ENCODE measurements around the gene PAFAH1B1. TPM values are rescaled to one million over a fixed set of nuclear protein-coding genes. Genes with fewer than 3 reads are reported as not detected.

The PAFAH1B1 gene
- total and polyA plus RNA-seq, 7 donors, result 35.4 to 139 (median 97.6) TPM

DNA sequence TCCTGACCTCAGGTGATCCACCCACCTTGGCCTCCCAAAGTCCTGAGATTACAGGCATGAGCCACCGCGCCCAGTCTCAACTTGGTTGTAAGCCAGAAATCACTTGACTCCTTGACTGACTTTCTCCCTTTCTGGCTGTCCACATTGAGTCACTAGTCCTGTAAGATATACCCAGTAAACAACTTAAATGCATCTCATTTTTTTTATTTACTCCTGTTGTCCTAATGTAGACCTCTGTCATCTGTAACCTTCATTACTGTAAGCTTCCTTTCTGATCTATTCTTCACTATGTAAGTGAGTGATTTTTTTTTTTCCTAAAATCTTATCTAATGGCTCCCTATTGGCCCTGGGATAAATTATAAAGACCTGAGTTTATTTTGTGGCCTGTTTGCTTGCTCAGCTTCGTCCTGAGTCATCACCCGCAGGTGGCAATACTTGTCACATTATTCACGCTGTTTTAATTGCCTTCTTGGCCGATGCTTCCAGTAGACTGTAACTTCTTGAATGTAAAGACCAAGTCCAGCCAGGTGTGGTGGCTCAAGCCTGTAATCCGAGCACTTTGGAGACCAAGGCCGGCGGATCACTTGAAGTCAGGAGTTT lies 41.0 kb downstream of the PAFAH1B1 start:
- intact Hi-C loops (cut with DNase I), result no loop called here
- H3K4me3 ChIP-seq, result no peak overlapping the region
- H3K4me1 ChIP-seq, result peaks cover 0 to 66% (median 42%) of the 10 kb centered on the region in 4 donors
- H3K27ac ChIP-seq, result no peak overlapping the region
- DNase-seq, result no peak
- H3K9me3 ChIP-seq, result no peaks in the 10 kb centered on the region
- no peaks in the 10 kb centered on the region for H3K27me3 ChIP-seq
- WGBS, 2 donors, result 32 to 71% methylated on average over 9 of the region's 9 CpGs
- peaks cover 0 to 13% (median 11%) of the 10 kb centered on the region in 4 donors for H3K36me3 ChIP-seq
- TF ChIP-seq POLR2A (IDR thresholded peaks at IDR 0.05) (no peak), CTCF (IDR thresholded peaks at IDR 0.05) (no peak), POLR2AphosphoS5 (IDR thresholded peaks at IDR 0.05) (no peak), EP300 (IDR thresholded peaks at IDR 0.05) (no peak)

DNA sequence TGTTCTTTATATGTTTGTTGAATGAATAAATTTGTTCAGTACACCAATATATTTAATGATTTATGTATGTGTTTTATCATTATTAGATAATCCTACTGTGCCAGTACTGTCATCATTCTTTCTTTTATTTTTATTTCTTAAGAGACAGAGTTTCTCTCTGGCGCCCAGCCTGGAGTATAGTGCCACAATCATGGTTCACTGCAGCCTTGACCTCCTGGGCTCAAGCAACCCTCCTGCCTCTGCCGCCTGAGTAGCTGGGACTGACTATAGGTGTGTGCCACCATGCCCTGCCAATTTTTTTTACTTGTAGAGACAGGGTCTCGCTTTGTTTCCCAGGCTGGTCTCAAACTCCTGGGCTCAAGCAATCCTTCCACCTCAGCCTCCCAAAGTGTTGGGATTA lies 41.8 kb downstream of the PAFAH1B1 start:
- WGBS, 2 donors, result 80 to 94% methylated on average over 3 of the region's 3 CpGs
- peaks cover 0 to 62% (median 39%) of the 10 kb centered on the region in 4 donors for H3K4me1 ChIP-seq
- H3K9me3 ChIP-seq, result no peaks in the 10 kb centered on the region
- TF ChIP-seq POLR2A (IDR thresholded peaks at IDR 0.05) (no peak), POLR2AphosphoS5 (IDR thresholded peaks at IDR 0.05) (no peak), CTCF (IDR thresholded peaks at IDR 0.05) (no peak), EP300 (IDR thresholded peaks at IDR 0.05) (no peak)
- intact Hi-C loops (cut with DNase I), result no loop called here
- H3K27me3 ChIP-seq, result no peaks in the 10 kb centered on the region
- H3K4me3 ChIP-seq, result no peak overlapping the region
- peaks cover 0 to 19% (median 11%) of the 10 kb centered on the region in 4 donors for H3K36me3 ChIP-seq
- DNase-seq, result no peak
- no peak overlapping the region for H3K27ac ChIP-seq

- no peak overlapping the region for H3K4me3 ChIP-seq
- H3K4me1 ChIP-seq, result peaks cover 0 to 61% (median 35%) of the 10 kb centered on the region in 4 donors
- H3K27ac ChIP-seq, result no peak overlapping the region
- no peaks in the 10 kb centered on the region for H3K9me3 ChIP-seq
- intact Hi-C loops (cut with DNase I), result no loop called here
- TF ChIP-seq POLR2AphosphoS5 (IDR thresholded peaks at IDR 0.05), result no peak
- no peak for DNase-seq
- no peaks in the 10 kb centered on the region for H3K27me3 ChIP-seq
- H3K36me3 ChIP-seq, result peaks cover 0 to 23% (median 11%) of the 10 kb centered on the region in 4 donors
- 83 to 88% methylated on average over 2 of the region's 2 CpGs for WGBS, 2 donors
Observed at GRCh38 chr17:2635675-2636074, 42.2 kb downstream of the PAFAH1B1 start.

DNA sequence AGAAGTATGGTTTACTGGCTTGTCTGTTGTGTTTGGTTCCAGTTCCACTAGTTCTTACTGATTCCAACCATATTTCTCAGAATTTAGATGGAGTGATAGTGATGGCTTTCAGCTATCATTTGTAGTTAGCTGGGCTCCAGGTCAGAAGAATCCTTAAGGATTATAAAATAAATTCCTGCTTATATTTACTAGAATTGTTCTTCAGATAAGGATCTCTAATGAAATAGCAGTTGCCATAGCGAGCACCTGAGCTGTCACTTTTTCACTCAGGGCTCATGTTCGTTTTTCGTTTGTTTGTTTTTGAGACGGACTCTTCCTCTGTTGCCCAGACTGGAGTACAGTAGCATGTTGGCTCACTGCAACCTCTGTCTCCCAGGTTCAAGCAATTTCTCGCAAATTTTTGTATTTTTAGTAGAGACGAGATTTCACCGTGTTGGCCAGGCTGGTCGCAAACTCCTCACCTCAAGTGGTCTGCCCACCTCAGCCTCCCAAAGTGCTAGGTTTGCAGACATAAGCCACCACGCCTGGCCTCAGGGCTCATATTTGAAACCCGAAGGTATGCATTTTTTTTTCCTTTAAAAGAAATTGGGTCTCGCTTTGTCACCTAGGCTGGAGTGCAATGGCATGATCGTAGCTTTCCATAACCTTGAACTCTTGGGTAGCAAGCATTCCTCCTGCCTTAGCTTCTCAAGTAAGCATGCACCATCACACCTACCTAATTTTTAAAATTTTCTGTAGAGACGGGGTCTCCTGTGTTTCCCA lies 42.9 kb downstream of the PAFAH1B1 start:
- Histone ChIP-seq H3K27ac (no peak overlapping the region), H3K4me1 (peaks cover 0 to 54% (median 29%) of the 10 kb centered on the region in 4 donors)

More for the DNA sequence above, 42.9 kb downstream of the PAFAH1B1 start:
- Histone ChIP-seq H3K4me3 (no peak overlapping the region), H3K36me3 (peaks cover 0 to 27% (median 11%) of the 10 kb centered on the region in 4 donors), H3K27me3 (no peaks in the 10 kb centered on the region), H3K9me3 (no peaks in the 10 kb centered on the region)
- 93% methylated on average over 13 of the region's 13 CpGs for WGBS, 2 donors
- intact Hi-C loops (cut with DNase I), result no loop called here
- DNase-seq, result no peak
- TF ChIP-seq EP300 (IDR thresholded peaks at IDR 0.05) (no peak), POLR2AphosphoS5 (IDR thresholded peaks at IDR 0.05) (no peak), CTCF (IDR thresholded peaks at IDR 0.05) (no peak), POLR2A (IDR thresholded peaks at IDR 0.05) (no peak)
